ENCODE results near the gene RHOBTB1. TPM values are rescaled to one million over a fixed set of nuclear protein-coding genes. Genes with fewer than 3 reads are reported as not detected.

RHOBTB1 gene
- total and polyA plus RNA-seq, 12 donors, result 4.3 to 20.5 (median 12.3) TPM

GRCh38 chr10:60870416-60870728 lies 73.6 kb downstream of the RHOBTB1 start:
- Histone ChIP-seq H3K9me3 (no peaks in the 10 kb centered on the region), H3K4me3 (no peak overlapping the region), H3K27me3 (no peaks in the 10 kb centered on the region), H3K4me1 (peaks cover 0 to 6% (median 0%) of the 10 kb centered on the region in 9 donors), H3K27ac (no peak overlapping the region), H3K36me3 (peaks cover 0 to 69% (median 13%) of the 10 kb centered on the region in 9 donors)
- intact Hi-C loops (cut with DNase I), result loop anchor here in 1 of 10 donors (10.0 kb wide), 1 partner anchor 46 kb away; no protein-coding TSS in a partner anchor
- TF ChIP-seq, protein P1, sequence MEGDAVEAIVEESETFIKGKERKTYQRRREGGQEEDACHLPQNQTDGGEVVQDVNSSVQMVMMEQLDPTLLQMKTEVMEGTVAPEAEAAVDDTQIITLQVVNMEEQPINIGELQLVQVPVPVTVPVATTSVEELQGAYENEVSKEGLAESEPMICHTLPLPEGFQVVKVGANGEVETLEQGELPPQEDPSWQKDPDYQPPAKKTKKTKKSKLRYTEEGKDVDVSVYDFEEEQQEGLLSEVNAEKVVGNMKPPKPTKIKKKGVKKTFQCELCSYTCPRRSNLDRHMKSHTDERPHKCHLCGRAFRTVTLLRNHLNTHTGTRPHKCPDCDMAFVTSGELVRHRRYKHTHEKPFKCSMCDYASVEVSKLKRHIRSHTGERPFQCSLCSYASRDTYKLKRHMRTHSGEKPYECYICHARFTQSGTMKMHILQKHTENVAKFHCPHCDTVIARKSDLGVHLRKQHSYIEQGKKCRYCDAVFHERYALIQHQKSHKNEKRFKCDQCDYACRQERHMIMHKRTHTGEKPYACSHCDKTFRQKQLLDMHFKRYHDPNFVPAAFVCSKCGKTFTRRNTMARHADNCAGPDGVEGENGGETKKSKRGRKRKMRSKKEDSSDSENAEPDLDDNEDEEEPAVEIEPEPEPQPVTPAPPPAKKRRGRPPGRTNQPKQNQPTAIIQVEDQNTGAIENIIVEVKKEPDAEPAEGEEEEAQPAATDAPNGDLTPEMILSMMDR (IDR thresholded peaks at IDR 0.05), result peak in 4 of 9 donors; percentile 11 to 36 (median 16)
- WGBS, 2 donors, result 95 to 100% methylated on average over 2 of the region's 2 CpGs
- ATAC-seq (peak in 1 of 8 donors; percentile 39), DNase-seq (no peak)

- peaks cover 0 to 64% (median 13%) of the 10 kb centered on the region in 9 donors for H3K36me3 ChIP-seq
- no peak for DNase-seq
- H3K27me3 ChIP-seq, result no peaks in the 10 kb centered on the region
- H3K27ac ChIP-seq, result no peak overlapping the region
- H3K9me3 ChIP-seq, result no peaks in the 10 kb centered on the region
- intact Hi-C loops (cut with DNase I), result loop anchor here in 1 of 10 donors (10.0 kb wide), 1 partner anchor 45 kb away; no protein-coding TSS in a partner anchor
- 93 to 96% methylated on average over 6 of the region's 6 CpGs for WGBS, 2 donors
- no peak for ATAC-seq
- TF ChIP-seq, protein P1 (IDR thresholded peaks at IDR 0.05), result no peak
- no peak overlapping the region for H3K4me3 ChIP-seq
- peaks cover 0 to 6% (median 0%) of the 10 kb centered on the region in 9 donors for H3K4me1 ChIP-seq
Measured at GRCh38 chr10:60869652-60870415, 74.2 kb downstream of the RHOBTB1 start.

DNA sequence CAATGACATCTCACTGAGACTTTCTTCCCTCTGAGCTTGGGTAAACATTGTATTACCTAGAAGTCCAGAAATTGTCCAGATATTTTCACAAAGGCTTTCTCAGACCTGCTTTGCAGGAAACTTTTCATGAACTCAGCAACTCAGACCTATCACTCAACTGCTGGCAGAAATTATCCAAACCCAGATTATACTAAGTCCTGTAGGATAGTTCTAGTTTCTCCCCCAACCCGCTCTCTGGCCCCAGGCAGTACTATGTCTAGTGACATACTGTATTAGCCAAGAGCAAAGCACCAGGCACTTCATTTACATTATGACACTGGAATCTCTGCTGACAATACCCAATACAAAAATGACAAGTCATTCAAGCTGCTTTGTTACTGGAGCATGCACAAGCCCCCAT lies 75.0 kb downstream of the RHOBTB1 start:
- ATAC-seq (no peak), DNase-seq (no peak)
- H3K27ac ChIP-seq, result no peak overlapping the region
- intact Hi-C loops (cut with DNase I), result no loop called here
- TF ChIP-seq, protein P1 (IDR thresholded peaks at IDR 0.05), result no peak
- H3K4me1 ChIP-seq, result peaks cover 0 to 6% (median 0%) of the 10 kb centered on the region in 9 donors
- no peaks in the 10 kb centered on the region for H3K27me3 ChIP-seq
- H3K36me3 ChIP-seq, result peaks cover 0 to 55% (median 13%) of the 10 kb centered on the region in 9 donors
- WGBS, 2 donors, result 96 to 100% methylated on average over 1 of the region's 1 CpG
- no peaks in the 10 kb centered on the region for H3K9me3 ChIP-seq
- no peak overlapping the region for H3K4me3 ChIP-seq

DNA sequence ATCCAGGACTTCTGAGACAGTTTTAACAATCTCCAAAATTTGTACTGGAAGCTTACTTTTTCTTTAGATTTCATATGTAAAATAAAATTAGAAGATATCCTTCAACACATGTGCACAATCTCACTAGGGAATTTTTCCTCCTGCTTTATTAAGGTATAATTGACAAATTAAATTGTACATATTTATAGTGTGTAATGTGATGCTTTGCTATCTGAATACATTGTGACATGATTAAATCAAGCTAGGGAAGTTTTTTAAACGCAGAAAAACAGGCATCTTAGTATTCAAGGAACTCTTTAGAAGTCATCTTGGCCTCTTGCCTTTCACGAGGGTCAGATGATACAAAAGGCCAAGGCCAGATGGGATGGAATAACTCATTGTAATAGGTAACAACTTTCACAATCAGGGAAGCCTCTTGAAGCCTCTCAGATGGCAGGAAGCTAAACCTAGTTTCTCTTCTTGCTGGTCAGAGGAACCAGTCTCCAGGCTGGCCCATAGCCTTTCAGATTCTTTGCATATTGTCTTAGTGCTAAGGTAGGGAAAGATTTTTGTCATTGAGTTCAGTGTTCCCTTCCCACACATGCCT lies 78.7 kb downstream of the RHOBTB1 start:
- DNase-seq (no peak), ATAC-seq (no peak)
- intact Hi-C loops (cut with DNase I), result no loop called here
- Histone ChIP-seq H3K4me3 (no peak overlapping the region), H3K9me3 (no peaks in the 10 kb centered on the region), H3K27me3 (no peaks in the 10 kb centered on the region), H3K27ac (no peak overlapping the region), H3K36me3 (peaks cover 0 to 18% (median 6%) of the 10 kb centered on the region in 9 donors), H3K4me1 (peaks cover 0 to 6% (median 0%) of the 10 kb centered on the region in 9 donors)
- 32 to 44% methylated on average over 2 of the region's 2 CpGs for WGBS, 2 donors
- TF ChIP-seq, protein P1 (IDR thresholded peaks at IDR 0.05), result no peak
